Osteoblast (primary cell): ENCODE measurements around the gene GSN. TPM values are rescaled to one million over a fixed set of nuclear protein-coding genes. Genes with fewer than 3 reads are reported as not detected.
A peak's percentile ranks its signal among the peaks of the same experiment; 100 is the strongest.

Experiments
- DNase-seq: peaks from one replicate; pipeline ENCODE4 v3.0.0; 2011; ENCODE audit warnings: low spot score, mixed read lengths; ENCODE audit not compliant: insufficient read length; ENCODE audit errors: missing footprints
- H2AFZ ChIP-seq: 2 replicates; pipeline ENCODE4 v1.6.0; 2011; ENCODE audit warnings: mild to moderate bottlenecking, low read length
- H3K27ac ChIP-seq: 2 replicates; pipeline ENCODE4 v1.5.1; 2011; ENCODE audit warnings: mild to moderate bottlenecking, low read depth, low read length, moderate library complexity
- H3K27me3 ChIP-seq: 2 replicates; pipeline ENCODE4 v1.6.0; 2012; ENCODE audit warnings: mild to moderate bottlenecking, control low read depth, inconsistent platforms, low read length, moderate library complexity; ENCODE audit not compliant: insufficient read depth
- H3K36me3 ChIP-seq: 2 replicates; pipeline ENCODE4 v1.5.1; 2011; ENCODE audit warnings: mild to moderate bottlenecking, low read length, control low read depth, moderate library complexity; ENCODE audit not compliant: insufficient read depth
- H3K4me1 ChIP-seq: 2 replicates; pipeline ENCODE4 v1.5.1; 2011; ENCODE audit warnings: mild to moderate bottlenecking, low read length, control low read depth, moderate library complexity; ENCODE audit not compliant: insufficient read depth
- H3K4me2 ChIP-seq: 2 replicates; pipeline ENCODE4 v1.6.0; 2011; ENCODE audit warnings: mild to moderate bottlenecking, low read length; ENCODE audit not compliant: insufficient read depth
- H3K4me3 ChIP-seq: fragments of 200-600 bp; sonication (generic); 3 replicates; pipeline ENCODE4 v1.5.1; 2012; ENCODE audit warnings: mild to moderate bottlenecking, low read length, inconsistent platforms; ENCODE audit not compliant: insufficient read depth
- H3K79me2 ChIP-seq: 2 replicates; pipeline ENCODE4 v1.6.0; 2012; ENCODE audit warnings: mild to moderate bottlenecking, low read length, control low read depth, inconsistent platforms; ENCODE audit not compliant: insufficient read depth
- H3K9me3 ChIP-seq: 2 replicates; pipeline ENCODE4 v1.5.1; 2011; ENCODE audit warnings: low read depth, low read length, control low read depth
- H4K20me1 ChIP-seq: 2 replicates; pipeline ENCODE4 v1.6.0; 2012; ENCODE audit warnings: mild to moderate bottlenecking, low read length, control low read depth; ENCODE audit not compliant: insufficient read depth
- CTCF ChIP-seq: IDR thresholded peaks from 2 replicates; pipeline ENCODE4 v1.5.1; 2011; ENCODE audit warnings: mild to moderate bottlenecking, low read depth, low read length, moderate library complexity; ENCODE audit errors: extremely low read depth
- total RNA-seq: library from RNA; depleted of rRNA; stranded (reverse); fragments of >200 nt; gene quantifications from 2 replicates; pipeline ENCODE4 v1.2.3, GENCODE V29; 2012

Gene GSN
- total RNA-seq, 1 donor = 372 TPM

- H3K4me2 ChIP-seq = no peak overlapping the region
- peak; percentile 92 for DNase-seq
Measured at GRCh38 chr9:121226175-121226574, 41.8 kb upstream of the GSN start.

GRCh38 chr9:121227862-121228261 lies 40.1 kb upstream of the GSN start:
- peaks cover 3% of the 10 kb centered on the region for H3K4me1 ChIP-seq
- DNase-seq = no peak
- H3K4me3 ChIP-seq = no peak overlapping the region

More at GRCh38 chr9:121226175-121226574, 41.8 kb upstream of the GSN start:
- Histone ChIP-seq H4K20me1 (no peaks in the 10 kb centered on the region), H3K4me3 (no peak overlapping the region), H3K27me3 (no peaks in the 10 kb centered on the region), H3K4me1 (peaks cover 6% of the 10 kb centered on the region), H3K9me3 (no peaks in the 10 kb centered on the region), H3K27ac (no peak overlapping the region), H3K79me2 (no peaks in the 10 kb centered on the region), H2AFZ (no peak overlapping the region), H3K36me3 (no peaks in the 10 kb centered on the region)
- TF ChIP-seq CTCF = no peak

GRCh38 chr9:121230256-121230655 lies 37.7 kb upstream of the GSN start:
- no peak for TF ChIP-seq CTCF
- Histone ChIP-seq H3K9me3 (no peaks in the 10 kb centered on the region), H3K36me3 (no peaks in the 10 kb centered on the region), H3K4me3 (no peak overlapping the region), H3K79me2 (no peaks in the 10 kb centered on the region), H2AFZ (no peak overlapping the region), H4K20me1 (no peaks in the 10 kb centered on the region), H3K27ac (no peak overlapping the region), H3K4me1 (peaks cover 12% of the 10 kb centered on the region), H3K27me3 (no peaks in the 10 kb centered on the region), H3K4me2 (no peak overlapping the region)
- no peak for DNase-seq

More at GRCh38 chr9:121227862-121228261, 40.1 kb upstream of the GSN start:
- Histone ChIP-seq H3K36me3 (no peaks in the 10 kb centered on the region), H2AFZ (no peak overlapping the region), H3K4me2 (no peak overlapping the region), H3K27me3 (no peaks in the 10 kb centered on the region), H3K27ac (no peak overlapping the region), H4K20me1 (no peaks in the 10 kb centered on the region), H3K9me3 (no peaks in the 10 kb centered on the region), H3K79me2 (no peaks in the 10 kb centered on the region)
- TF ChIP-seq CTCF = no peak

- H3K4me2 ChIP-seq = no peak overlapping the region
- H3K4me3 ChIP-seq = no peak overlapping the region
- H3K27ac ChIP-seq = no peak overlapping the region
- H2AFZ ChIP-seq = no peak overlapping the region
- H3K9me3 ChIP-seq = no peaks in the 10 kb centered on the region
- H4K20me1 ChIP-seq = no peaks in the 10 kb centered on the region
- no peaks in the 10 kb centered on the region for H3K79me2 ChIP-seq
- H3K27me3 ChIP-seq = no peaks in the 10 kb centered on the region
- H3K36me3 ChIP-seq = no peaks in the 10 kb centered on the region
- H3K4me1 ChIP-seq = peaks cover 8% of the 10 kb centered on the region
- no peak for DNase-seq
- no peak for TF ChIP-seq CTCF
Measured at GRCh38 chr9:121232251-121232650, 35.7 kb upstream of the GSN start.
